HuH-7 (cell line): ENCODE results near the gene CD46.
A peak's percentile ranks its signal among the peaks of the same experiment; 100 is the strongest.

ENCODE experiments used
- DNase-seq: peaks from one replicate; pipeline ENCODE4 v3.0.0; 2011; ENCODE audit warnings: low spot score

Gene CD46

DNA sequence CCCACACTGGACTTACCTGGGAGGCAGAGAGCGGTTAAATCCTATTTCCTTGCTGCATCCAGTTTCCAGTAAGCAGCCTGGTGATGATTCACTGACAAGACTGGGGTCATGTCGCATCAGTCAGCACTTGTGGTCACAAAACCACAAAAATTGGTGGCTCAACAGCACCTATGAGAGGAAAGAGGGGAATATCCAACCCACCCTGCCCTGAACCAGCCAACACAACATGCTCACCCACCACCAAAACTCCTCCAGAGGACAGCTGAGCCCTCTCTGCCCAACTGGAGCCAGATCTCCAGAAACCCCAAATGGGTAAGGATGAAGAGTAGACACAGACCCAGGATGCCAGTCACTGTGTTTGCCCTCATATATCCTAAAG lies 64.0 kb downstream of the CD46 start:
- DNase-seq: no peak

- DNase-seq: no peak
Observed at GRCh38 chr1:207817166-207817565, 65.3 kb downstream of the CD46 start.

- no peak for DNase-seq
Observed at GRCh38 chr1:207817778-207818751, 66.2 kb downstream of the CD46 start.

- no peak for DNase-seq
Observed at GRCh38 chr1:207818971-207819451, 67.2 kb downstream of the CD46 start.

GRCh38 chr1:207820568-207821463 lies 69.0 kb downstream of the CD46 start:
- no peak for DNase-seq

DNA sequence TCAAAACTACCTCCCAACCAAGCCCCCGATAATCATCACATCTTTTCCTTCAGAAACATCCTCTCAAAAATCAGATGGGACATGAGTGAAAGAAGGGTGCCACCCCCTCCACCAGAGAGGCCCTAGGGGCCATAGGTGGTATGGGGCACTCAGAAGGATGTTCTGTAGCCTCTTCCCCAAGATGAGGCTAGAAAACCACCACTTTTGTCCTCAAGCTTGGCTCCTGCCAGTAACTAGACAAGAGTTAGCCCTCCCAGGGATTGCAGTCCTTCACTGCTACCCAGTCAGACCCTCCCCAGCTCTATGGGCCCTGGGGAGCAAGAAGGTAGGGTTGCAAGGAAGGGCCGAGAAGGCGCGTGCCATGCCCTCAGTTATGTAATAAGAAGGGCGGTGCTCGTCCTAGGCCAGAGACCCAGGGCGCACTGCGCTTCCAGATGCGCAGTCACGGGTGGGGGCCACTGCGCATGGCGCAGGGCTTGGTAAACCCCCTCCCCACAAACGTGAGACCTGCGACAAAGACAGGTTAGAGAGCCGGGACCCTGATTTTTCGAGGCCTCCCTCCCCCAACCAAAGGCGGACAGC lies 69.7 kb downstream of the CD46 start:
- no peak for DNase-seq

DNA sequence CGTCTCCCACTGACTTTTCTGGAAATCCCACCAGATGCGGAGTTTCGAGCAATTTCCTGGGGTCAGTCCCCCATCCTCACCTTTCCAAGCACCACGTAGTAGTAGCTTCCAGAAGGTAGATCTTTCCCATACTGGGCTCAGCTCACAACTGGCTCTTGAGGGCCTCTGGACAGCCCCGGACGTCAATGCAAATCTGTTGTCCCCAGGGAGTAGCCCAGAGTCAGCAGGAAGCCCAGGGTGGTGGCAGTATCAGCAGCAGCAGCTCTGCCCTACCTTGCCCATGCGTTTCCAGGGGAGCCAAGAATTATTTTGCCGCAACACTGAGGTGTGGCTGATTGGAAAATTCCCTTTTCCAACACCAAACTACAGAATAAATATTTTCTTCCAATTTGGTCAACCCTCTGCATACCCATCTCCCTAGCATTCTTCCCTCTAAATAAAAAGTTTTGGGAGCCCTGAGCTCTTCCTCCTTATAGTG lies 70.3 kb downstream of the CD46 start:
- no peak for DNase-seq

DNA sequence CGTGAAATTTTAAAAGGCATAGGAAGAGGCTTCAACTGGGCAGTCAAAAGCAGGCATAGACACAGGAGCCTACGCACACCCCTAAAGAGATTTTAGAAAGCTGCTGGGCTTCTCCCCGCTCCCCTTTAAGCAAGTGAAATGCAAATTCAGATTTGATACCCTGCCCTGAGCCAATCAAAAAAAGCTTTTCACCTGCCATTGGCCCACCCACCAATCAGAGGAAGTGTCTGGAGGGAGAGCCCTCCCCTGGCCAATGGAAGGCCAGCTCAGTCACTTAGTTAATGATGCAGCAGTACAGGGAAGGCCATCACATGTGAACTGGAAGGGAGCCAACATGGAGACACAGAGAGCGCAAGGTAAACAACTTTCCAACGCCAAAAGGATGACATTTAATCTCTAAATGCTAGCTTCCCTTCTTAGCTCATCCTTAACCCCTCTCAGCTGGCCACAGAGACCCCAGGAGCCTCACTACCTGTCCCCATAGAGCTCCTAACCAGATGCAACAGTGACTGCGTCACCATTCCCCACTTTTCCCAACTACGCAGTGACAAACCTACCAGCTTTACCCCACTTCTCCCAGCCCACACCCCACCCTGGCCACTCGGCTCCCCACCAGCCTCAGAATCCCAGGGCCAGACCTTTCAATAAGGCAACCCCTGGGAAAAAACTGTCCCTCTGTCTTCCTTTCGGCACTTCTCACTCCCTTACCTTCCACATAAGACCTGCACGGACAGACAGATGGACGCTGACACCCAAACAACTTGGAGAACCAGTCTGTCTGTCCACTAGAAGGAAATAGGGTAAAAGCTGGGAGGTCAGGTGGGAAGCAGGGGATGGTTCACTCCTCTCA lies 71.0 kb downstream of the CD46 start:
- no peak for DNase-seq

DNA sequence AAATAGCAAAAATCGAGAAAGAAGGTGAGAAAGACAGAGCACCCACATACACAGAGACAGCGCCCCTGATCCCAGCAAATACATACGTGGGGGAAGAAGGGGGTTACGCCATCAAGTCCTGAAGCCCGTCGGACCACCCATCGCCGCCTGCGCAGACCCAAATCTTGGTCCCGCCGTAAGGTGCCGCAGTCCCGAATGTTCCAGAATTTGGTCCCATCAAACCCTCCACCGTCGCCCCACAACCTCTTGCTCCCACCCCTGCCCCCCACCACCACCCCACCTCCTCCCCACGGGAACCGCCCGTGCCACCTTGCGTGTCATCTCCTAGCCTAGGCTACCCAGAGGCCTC lies 71.7 kb downstream of the CD46 start:
- no peak for DNase-seq

DNA sequence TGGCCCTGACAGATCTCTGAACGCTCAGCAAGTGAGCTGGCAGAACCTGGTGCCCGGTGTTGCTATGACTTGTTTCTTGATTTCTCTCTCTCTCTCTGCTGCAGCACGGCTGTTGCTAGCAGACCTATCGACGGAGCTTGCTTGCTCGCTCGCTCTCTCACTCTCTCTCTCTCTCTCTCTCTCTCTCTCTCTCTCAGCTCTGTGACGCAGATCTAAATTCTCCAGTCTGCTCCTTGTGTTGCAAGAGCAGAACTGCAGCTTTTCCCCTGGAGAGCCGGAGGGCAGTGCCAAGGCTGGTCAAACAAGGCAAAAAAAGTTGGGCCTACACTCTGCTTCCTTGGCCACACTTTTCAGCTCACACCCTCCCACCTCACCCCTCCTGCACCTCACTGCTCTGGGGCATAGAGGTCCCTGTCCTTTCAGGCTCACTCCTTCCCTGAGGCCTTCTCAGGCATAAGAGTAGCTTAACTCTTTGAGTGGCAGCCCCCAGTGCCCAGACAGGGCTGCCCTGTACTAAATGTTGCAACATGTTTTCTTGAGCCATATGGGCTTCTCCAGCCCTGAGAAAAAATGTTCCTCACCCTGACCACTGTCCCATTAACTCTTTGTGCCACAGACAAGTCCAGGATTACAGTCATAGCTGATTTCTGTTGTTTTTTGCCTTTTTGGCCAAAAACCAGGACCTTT lies 72.2 kb downstream of the CD46 start:
- peak; percentile 80 for DNase-seq

GRCh38 chr1:207824691-207825408 lies 73.0 kb downstream of the CD46 start:
- no peak for DNase-seq

- no peak for DNase-seq
Observed at GRCh38 chr1:207825409-207825695, 73.5 kb downstream of the CD46 start.

DNA sequence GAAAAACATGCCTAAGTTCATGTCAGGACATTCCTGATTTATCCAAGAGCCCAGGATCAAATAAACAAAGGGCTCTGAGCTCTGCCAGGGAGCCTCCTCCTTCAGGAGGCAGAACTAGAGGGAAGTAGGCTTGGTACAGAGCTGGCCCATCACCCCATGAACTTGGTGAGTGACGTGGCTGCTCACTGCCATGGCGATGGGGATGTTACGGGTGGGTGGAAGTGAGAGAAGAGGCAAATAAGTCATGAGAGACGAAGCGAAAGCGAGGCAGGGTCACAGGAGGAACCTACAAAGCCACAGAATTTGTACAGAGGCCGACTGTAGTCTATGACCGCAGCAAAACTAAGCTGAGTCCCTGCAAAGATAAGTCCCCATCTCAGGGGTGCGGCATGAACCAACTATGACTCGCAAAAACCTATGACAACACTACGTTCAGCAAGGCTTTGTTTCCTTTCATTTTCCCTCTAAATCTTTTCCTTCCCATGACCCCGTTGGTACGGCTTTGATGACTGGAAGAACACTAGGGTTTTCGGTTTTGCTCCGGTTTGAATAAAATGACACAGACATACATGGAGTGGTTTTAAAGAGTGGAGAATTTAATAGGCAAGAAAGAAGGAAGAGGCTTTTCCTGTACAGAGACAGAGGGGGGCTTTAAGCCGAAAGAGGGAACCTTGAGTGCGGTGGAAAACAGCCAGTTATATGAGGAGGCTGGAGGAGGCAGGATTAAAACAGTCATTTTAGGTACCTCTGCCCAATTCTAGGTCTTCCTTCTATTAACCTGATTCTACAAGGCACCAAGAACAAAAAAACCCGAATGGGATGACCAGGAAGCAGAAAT lies 74.1 kb downstream of the CD46 start:
- DNase-seq: no peak

GRCh38 chr1:207826557-207827487 lies 75.0 kb downstream of the CD46 start:
- DNase-seq: no peak

GRCh38 chr1:207827488-207827830 lies 75.6 kb downstream of the CD46 start:
- no peak for DNase-seq

GRCh38 chr1:207828046-207828445 lies 76.2 kb downstream of the CD46 start:
- DNase-seq: no peak

DNA sequence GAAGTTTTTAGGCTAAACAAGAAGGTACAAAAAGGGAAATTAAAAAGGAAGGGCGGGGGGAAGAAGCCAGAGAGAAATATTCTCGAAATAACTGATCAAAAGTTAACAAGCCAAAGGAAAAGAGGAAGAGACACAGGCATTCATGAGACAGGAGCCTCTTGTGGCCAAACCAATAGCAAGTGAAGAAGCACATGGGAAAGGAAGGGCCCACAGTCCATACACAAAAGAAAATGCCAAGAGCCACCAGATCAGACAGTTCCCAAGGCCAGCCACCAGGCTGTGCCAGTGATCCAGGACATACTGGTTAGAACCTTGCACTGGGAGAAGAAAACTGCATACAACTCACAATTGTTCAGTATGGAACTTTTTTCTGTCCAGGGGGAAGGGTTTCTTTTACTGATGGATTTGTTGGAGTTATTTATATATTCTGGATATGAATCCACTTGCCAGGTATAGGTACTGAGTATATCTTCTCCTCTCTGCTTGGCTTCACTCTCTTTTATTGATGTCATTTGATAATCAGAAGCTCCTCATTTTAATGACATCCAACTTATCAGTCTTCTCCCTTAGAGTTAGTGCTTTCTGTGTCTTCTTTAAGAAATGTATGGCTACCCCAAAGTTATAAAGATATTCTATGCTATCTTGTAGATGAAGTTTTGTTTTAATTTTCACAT lies 76.8 kb downstream of the CD46 start:
- peak; percentile 68 for DNase-seq

- DNase-seq: no peak
Observed at GRCh38 chr1:207829576-207829975, 77.7 kb downstream of the CD46 start.
